Measurements from ENCODE around the gene THSD7B. TPM values are rescaled to one million over a fixed set of nuclear protein-coding genes. Genes with fewer than 3 reads are reported as not detected.

Gene THSD7B
- total and polyA plus RNA-seq, 2 experiments from 2014 or later = 0.86 to 3.8 TPM

- no peaks in the 10 kb centered on the region for H3K9me3 Mint-ChIP-seq
- no peak for ATAC-seq
- no peak overlapping the region for H3K27ac ChIP-seq (ENCODE audit: low read depth)
- H3K27me3 Mint-ChIP-seq (ENCODE audit: insufficient read depth, low read depth, poor library complexity) = no peaks in the 10 kb centered on the region
- H3K4me3 Mint-ChIP-seq = no peak overlapping the region
- no peak for DNase-seq (ENCODE audit: low spot score)
- H3K36me3 ChIP-seq (ENCODE audit: insufficient read depth) = no peaks in the 10 kb centered on the region
- H3K27ac Mint-ChIP-seq = no peak overlapping the region
- no peak for TF ChIP-seq EZH2 (IDR thresholded peaks at IDR 0.05; ENCODE audit: low read depth, unreplicated experiment)
- no peak for TF ChIP-seq ZNF462 (CRISPR knock-in tag; IDR thresholded peaks at IDR 0.05)
- no peak for TF ChIP-seq ZNF114 (CRISPR knock-in tag; IDR thresholded peaks at IDR 0.05)
- TF ChIP-seq JUNB (IDR thresholded peaks at IDR 0.05; ENCODE audit: unreplicated experiment) = no peak
- TF ChIP-seq ZNF331 (CRISPR knock-in tag; IDR thresholded peaks at IDR 0.05; ENCODE audit: low read depth) = no peak
- TF ChIP-seq CTCF (conservative IDR thresholded peaks at IDR 0.05; ENCODE audit: low read depth in 2 of 2) = no peak
- TF ChIP-seq NANOG (IDR thresholded peaks at IDR 0.05; ENCODE audit: borderline replicate concordance) = no peak
- TF ChIP-seq STAT1 (IDR thresholded peaks at IDR 0.05; ENCODE audit: unreplicated experiment) = no peak
- TF ChIP-seq REST (IDR thresholded peaks at IDR 0.05; ENCODE audit: unreplicated experiment) = no peak
- TF ChIP-seq CREB1 (CRISPR knock-in tag; IDR thresholded peaks at IDR 0.05; ENCODE audit: low read depth) = no peak
- TF ChIP-seq POLR2AphosphoS5 (IDR thresholded peaks at IDR 0.05; ENCODE audit: low read depth) = no peak
- TF ChIP-seq EZH2phosphoT487 (IDR thresholded peaks at IDR 0.05; ENCODE audit: unreplicated experiment) = no peak
- TF ChIP-seq ETS1 (IDR thresholded peaks at IDR 0.05) = no peak
- no peaks in the 10 kb centered on the region for H4K20me1 ChIP-seq (replicated peaks; ENCODE audit: insufficient read depth)
- H3K4me2 ChIP-seq = no peak overlapping the region
- H2AFZ ChIP-seq = no peak overlapping the region
- H3K36me3 Mint-ChIP-seq (ENCODE audit: low read depth) = no peaks in the 10 kb centered on the region
- H3K4me1 Mint-ChIP-seq = 0 out of 3 replicates have a peak, but pooled peaks cover 7% of the 10 kb centered on the region
- no peaks in the 10 kb centered on the region for H3F3A ChIP-seq (replicated peaks; ENCODE audit: low read depth)
- no peaks in the 10 kb centered on the region for H3K4me1 ChIP-seq (ENCODE audit: insufficient read depth)
- no peaks in the 10 kb centered on the region for H3K79me2 ChIP-seq (replicated peaks; ENCODE audit: insufficient read depth)
- H3K9me2 ChIP-seq (ENCODE audit: insufficient read depth) = no peaks in the 10 kb centered on the region
- H3K27me3 ChIP-seq (ENCODE audit: insufficient read depth) = no peaks in the 10 kb centered on the region
- H3K4me3 ChIP-seq = no peak overlapping the region
Observed at GRCh38 chr2:137229834-137230233, 464.5 kb downstream of the THSD7B start.
